C4-2B (cell line): ENCODE data around the gene TMUB1.
"Not testable (repeated sequence)": the region's sequence is repeated elsewhere in the genome, so short reads cannot be mapped to it uniquely, and the experiment has no call there.

ENCODE experiments used
- H3K27ac ChIP-seq: fragments of 450-650 bp; 2 replicates; pipeline ENCODE4 v1.5.1; 2017
- CTCF ChIP-seq: fragments of 450-650 bp; conservative IDR thresholded peaks from 2 replicates; pipeline ENCODE4 v1.5.1; 2017; ENCODE audit warnings: mild to moderate bottlenecking
- ZFX ChIP-seq: fragments of 450-650 bp; IDR thresholded peaks from 2 replicates; pipeline ENCODE4 v1.6.1; 2017

The TMUB1 gene

DNA sequence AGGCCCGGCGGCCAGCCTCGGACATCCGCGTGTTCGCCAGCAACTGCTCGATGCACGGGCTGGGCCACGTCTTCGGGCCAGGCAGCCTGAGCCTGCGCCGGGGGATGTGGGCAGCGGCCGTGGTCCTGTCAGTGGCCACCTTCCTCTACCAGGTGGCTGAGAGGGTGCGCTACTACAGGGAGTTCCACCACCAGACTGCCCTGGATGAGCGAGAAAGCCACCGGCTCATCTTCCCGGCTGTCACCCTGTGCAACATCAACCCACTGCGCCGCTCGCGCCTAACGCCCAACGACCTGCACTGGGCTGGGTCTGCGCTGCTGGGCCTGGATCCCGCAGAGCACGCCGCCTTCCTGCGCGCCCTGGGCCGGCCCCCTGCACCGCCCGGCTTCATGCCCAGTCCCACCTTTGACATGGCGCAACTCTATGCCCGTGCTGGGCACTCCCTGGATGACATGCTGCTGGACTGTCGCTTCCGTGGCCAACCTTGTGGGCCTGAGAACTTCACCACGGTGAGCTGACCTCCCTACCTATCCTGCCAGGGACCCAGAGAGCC, 34.3 kb downstream of the TMUB1 start:
- no peak for TF ChIP-seq ZFX
- TF ChIP-seq CTCF, result no peak

GRCh38 chr7:151047976-151048815, 35.1 kb downstream of the TMUB1 start, which contains the start of gene ASIC3:
ASIC3 (plus strand) TSS chr7:151048531; CDS start chr7:151048886, 355 bp downstream.
- TF ChIP-seq CTCF (no peak), ZFX (no peak)
- no peak within 1 kb of the TSS for H3K27ac ChIP-seq

More for the DNA sequence above, 34.3 kb downstream of the TMUB1 start:
- no peak overlapping the region for H3K27ac ChIP-seq

DNA sequence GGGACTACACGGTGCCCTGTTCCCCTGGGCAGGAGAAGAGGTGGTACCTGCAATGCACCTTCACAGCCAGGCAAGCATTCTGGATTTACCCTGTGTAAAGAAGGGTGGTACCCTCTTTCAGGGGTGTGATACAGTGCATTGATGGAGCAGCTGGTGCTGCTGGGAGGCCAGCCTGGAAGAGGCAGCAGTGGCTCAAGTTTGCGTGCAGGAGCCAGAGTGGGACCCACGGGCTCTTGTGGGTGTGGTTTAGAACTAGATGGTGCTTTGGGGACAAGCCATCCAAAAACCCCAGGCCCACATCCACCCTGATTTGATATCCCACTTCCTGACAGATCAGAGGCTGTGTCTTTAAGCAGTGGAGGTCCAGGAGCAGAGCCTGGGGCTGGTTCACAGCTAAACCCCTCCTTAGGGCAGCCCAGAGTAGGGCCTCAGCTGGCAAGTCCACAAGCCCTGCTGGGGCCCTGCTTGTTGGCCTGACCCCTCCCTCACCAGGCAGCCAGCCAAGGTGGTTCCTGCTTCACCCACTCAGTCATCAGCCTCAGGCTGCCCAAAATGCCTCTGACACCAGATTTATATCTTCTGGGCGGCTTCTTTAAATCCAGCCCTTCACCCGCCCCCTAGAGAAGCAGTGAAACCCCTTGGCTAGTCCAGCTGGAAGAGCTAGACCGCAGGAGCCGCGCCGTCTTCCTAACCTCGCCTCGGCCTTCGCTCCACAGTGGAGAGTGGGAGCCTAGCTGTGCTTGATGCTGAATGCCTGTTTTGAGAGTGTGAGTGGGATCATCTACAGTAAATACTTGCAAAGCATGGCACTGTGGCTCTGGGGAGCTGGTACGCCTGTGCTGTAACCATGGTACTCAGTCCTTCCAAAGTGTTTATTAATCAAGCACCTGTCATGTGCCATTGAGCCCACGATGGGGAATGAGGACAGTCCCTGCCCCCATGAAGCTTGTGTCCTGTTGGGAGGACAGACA, 36.4 kb downstream of the TMUB1 start:
- no peak for TF ChIP-seq CTCF
- TF ChIP-seq ZFX, result no peak
- H3K27ac ChIP-seq, result no peak overlapping the region

DNA sequence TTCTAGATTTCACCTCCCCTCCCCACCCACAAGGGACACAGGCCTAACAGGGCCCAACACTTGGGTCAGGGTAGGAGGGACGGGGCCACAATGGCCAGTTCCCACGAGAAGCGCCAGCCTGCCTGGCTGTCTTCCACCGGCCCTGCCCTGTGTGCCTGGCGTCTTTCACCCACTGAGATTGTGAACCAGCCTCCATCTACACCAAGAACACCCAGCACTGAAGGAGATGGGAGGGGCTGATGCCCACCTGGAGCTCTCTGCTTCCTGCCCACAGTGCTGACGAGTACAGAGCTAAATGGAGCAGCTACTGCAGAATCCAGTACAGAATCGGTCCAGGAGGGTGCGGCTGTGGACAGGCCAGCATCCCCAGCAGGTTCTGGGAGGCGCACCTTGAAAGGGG, 37.3 kb downstream of the TMUB1 start:
- H3K27ac ChIP-seq, result no peak overlapping the region
- TF ChIP-seq ZFX (no peak), CTCF (no peak)

DNA sequence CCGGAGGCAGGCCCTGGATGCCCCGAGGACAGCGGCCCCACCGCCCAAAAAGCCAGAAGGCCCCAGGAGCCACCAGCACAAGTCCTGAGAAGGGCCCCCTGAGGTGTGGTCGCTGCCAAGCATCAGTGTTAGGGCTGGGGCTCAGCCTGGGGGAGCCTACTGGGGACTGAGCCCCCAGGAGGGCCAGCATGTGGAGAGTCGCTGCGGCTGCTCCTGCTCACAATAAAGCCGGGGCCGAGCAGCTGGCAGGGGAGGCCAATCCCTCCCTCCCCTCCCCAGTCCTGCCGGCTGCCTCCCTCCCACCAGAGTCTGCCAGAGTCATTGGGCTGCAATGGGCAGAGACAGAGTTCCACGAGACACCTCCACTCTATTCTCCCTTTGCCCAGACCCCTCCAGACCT, 38.0 kb downstream of the TMUB1 start:
- TF ChIP-seq CTCF (no peak), ZFX (no peak)
- H3K27ac ChIP-seq, result no peak overlapping the region

- TF ChIP-seq ZFX (no peak), CTCF (no peak)
- no peak overlapping the region for H3K27ac ChIP-seq
These were observed 39.3 kb downstream of the TMUB1 start for GRCh38 chr7:151043959-151044358.

- not testable (repeated sequence) for H3K27ac ChIP-seq
These were observed 39.8 kb downstream of the TMUB1 start for GRCh38 chr7:151043449-151043848.
